Measurements from ENCODE around the gene PLEKHA7. TPM values are rescaled to one million over a fixed set of nuclear protein-coding genes. Genes with fewer than 3 reads are reported as not detected.
A peak's percentile ranks its signal among the peaks of the same experiment; 100 is the strongest.

The PLEKHA7 gene
- total and polyA plus RNA-seq, 8 donors, result 12.8 to 82.3 (median 46.6) TPM

DNA sequence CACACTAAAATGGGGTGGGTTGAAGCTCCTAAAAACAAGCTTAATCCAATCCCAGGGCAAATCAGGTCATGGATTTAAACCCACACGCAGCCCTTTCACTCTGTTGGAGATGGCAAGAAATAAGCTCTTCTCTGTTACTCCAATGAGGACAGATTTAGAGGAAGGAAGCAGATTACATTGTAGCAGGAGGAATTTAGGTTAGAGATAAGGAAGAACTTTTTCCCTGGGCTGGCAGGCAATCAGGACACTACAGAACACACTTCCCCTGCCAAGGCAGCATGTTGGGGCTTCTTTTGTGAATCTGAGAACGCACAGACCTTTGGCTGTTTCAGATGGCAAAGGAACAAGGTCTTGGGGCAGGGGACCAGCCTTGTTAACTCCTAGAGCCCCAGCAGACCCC, 229.5 kb downstream of the PLEKHA7 start:
- no peaks in the 10 kb centered on the region for H3K9me3 ChIP-seq
- no peak overlapping the region for H3K27ac ChIP-seq
- H3K36me3 ChIP-seq, result peaks cover 3 to 41% (median 19%) of the 10 kb centered on the region in 4 donors
- TF ChIP-seq POLR2A (IDR thresholded peaks at IDR 0.05), result no peak
- TF ChIP-seq POLR2AphosphoS5 (IDR thresholded peaks at IDR 0.05), result no peak
- no peak for TF ChIP-seq EP300 (IDR thresholded peaks at IDR 0.05)
- TF ChIP-seq, protein P1, sequence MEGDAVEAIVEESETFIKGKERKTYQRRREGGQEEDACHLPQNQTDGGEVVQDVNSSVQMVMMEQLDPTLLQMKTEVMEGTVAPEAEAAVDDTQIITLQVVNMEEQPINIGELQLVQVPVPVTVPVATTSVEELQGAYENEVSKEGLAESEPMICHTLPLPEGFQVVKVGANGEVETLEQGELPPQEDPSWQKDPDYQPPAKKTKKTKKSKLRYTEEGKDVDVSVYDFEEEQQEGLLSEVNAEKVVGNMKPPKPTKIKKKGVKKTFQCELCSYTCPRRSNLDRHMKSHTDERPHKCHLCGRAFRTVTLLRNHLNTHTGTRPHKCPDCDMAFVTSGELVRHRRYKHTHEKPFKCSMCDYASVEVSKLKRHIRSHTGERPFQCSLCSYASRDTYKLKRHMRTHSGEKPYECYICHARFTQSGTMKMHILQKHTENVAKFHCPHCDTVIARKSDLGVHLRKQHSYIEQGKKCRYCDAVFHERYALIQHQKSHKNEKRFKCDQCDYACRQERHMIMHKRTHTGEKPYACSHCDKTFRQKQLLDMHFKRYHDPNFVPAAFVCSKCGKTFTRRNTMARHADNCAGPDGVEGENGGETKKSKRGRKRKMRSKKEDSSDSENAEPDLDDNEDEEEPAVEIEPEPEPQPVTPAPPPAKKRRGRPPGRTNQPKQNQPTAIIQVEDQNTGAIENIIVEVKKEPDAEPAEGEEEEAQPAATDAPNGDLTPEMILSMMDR (IDR thresholded peaks at IDR 0.05), result no peak
- 61 to 75% (median 73%) methylated on average over 2 of the region's 2 CpGs for WGBS, 5 donors
- peaks cover 11 to 49% (median 28%) of the 10 kb centered on the region in 4 donors for H3K4me1 ChIP-seq
- H3K4me3 ChIP-seq, result no peak overlapping the region
- no peak for DNase-seq
- intact Hi-C loops (cut with DNase I; ENCODE audit: low total_unique reads), result no loop called here
- H3K27me3 ChIP-seq, result no peaks in the 10 kb centered on the region

DNA sequence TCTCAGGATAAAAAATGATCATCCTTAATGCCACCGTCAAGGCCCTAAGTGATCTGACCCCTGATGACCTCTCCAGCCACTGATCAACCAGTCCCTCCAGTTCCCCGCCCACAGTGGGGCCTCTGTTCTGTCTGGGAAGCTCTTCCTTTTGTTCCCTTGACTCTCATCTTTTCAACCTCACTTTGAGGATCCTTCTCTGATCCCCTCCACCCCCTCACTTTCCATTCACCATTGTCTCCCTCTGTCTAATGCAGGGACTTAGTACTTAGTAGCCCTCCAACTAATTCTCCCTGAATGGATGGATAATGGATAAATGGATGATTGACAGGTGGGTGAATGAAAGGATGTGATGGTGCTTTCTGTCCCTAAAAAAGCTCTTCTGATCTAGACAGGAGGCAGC, 230.1 kb downstream of the PLEKHA7 start:
- TF ChIP-seq POLR2AphosphoS5 (IDR thresholded peaks at IDR 0.05) (no peak), EP300 (IDR thresholded peaks at IDR 0.05) (no peak), POLR2A (IDR thresholded peaks at IDR 0.05) (no peak)
- TF ChIP-seq, protein P1 (IDR thresholded peaks at IDR 0.05), result no peak
- WGBS, 5 donors, result 68 to 83% (median 75%) methylated on average over 2 of the region's 2 CpGs
- Histone ChIP-seq H3K4me3 (no peak overlapping the region), H3K27me3 (no peaks in the 10 kb centered on the region), H3K36me3 (peaks cover 3 to 36% (median 13%) of the 10 kb centered on the region in 4 donors), H3K4me1 (peaks cover 11 to 49% (median 29%) of the 10 kb centered on the region in 4 donors), H3K9me3 (no peaks in the 10 kb centered on the region), H3K27ac (no peak overlapping the region)
- intact Hi-C loops (cut with DNase I; ENCODE audit: low total_unique reads), result no loop called here
- DNase-seq, result no peak

DNA sequence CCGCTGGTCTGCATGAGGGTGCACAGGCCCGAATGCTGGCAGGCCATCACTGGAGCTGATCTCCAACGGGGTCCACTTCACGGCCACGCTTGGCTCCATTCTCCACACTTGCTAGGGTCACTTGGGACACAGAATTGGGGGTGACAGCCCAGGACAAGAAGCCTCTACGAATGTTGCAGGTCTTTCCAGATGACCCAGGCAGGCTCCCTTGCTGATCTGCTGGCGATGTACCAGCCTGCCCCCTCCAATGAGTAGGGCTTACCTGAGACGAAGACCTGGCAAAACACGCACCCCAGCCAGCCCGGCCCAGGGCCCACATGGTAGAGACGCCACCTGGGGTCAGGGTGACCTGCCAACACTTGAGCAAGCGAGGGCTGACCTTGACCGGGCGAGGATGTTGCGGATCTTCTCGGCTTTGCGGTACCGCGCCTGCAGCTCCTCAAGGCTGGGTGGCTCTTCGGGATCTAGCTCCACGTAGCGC, 230.9 kb downstream of the PLEKHA7 start:
- WGBS, 5 donors, result 84 to 96% (median 91%) methylated on average over 5 to 22 of the region's 22 CpGs
- no peak overlapping the region for H3K4me3 ChIP-seq
- peaks cover 3 to 37% (median 14%) of the 10 kb centered on the region in 4 donors for H3K36me3 ChIP-seq
- DNase-seq, result no peak
- intact Hi-C loops (cut with DNase I; ENCODE audit: low total_unique reads), result no loop called here
- H3K4me1 ChIP-seq, result peaks cover 11 to 41% (median 25%) of the 10 kb centered on the region in 4 donors
- no peaks in the 10 kb centered on the region for H3K9me3 ChIP-seq
- TF ChIP-seq POLR2A (IDR thresholded peaks at IDR 0.05) (no peak), EP300 (IDR thresholded peaks at IDR 0.05) (no peak)
- no peaks in the 10 kb centered on the region for H3K27me3 ChIP-seq
- H3K27ac ChIP-seq, result no peak overlapping the region

DNA sequence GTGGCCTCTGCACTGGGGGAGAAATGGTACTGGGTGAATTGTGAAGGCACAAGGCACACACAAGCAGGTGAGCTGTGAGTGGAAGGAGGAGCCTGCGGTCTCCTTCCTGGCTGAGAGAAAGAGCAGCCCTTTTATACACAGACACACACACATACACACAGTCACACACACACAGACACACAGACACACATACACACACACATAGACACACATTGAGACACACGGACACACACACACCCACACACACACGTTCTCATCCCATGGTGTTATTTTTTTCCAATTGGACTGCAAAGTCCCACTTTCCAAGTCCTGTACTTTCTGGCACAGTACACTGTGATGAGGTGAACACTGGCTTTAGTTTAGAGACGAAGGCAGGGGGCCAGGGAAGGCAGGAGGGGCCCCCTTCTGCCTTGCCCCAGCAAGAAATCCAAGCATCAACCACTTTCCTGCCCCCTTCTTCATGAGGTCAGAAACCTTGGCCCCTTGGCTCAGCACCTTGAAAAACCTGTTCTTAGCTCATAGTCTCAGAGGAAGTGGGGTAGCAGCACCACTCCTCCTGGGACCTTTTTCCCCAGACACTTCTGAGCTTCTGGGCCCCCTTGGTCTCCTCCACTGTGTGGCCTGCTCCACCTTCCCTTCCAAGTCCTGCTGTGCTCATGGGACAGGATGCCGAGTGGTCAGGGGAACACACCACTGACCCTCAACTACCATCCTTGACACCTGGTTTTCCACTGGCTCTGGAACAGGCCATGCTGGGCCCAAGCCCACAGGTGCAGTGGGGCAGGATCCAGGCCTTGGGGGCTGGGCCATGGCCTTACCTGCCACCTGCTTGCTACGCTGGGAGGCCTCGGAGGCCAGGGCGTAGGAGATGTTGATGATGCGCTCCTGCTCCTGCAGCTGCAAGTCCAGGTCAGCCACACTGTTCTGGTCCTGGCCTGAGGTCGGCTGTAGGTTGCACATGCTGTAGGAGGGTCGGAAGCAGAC, 232.0 kb downstream of the PLEKHA7 start:
- H3K27me3 ChIP-seq, result no peaks in the 10 kb centered on the region
- H3K9me3 ChIP-seq, result no peaks in the 10 kb centered on the region
- H3K27ac ChIP-seq, result no peak overlapping the region
- peaks cover 11 to 32% (median 20%) of the 10 kb centered on the region in 4 donors for H3K4me1 ChIP-seq
- TF ChIP-seq POLR2A (IDR thresholded peaks at IDR 0.05) (no peak), EP300 (IDR thresholded peaks at IDR 0.05) (no peak), POLR2AphosphoS5 (IDR thresholded peaks at IDR 0.05) (no peak)
- TF ChIP-seq, protein P1 (IDR thresholded peaks at IDR 0.05), result no peak
- peaks cover 3 to 43% (median 19%) of the 10 kb centered on the region in 4 donors for H3K36me3 ChIP-seq
- DNase-seq, result peak; percentile 59 to 67
- intact Hi-C loops (cut with DNase I; ENCODE audit: low total_unique reads), result no loop called here
- WGBS, 5 donors, result 48 to 78% (median 54%) methylated on average over 7 to 11 of the region's 11 CpGs
- H3K4me3 ChIP-seq, result no peak overlapping the region
